Nephron progenitor cell (in vitro differentiated cells): ENCODE measurements around the gene DCAF10.

Source experiments
- DNase-seq: peaks from one replicate; pipeline ENCODE4 v3.0.0; 2021
- H3K27ac Mint-ChIP-seq: 2 replicates; pipeline ENCODE4 v1.8.0; 2021; ENCODE audit warnings: mild to moderate bottlenecking, moderate library complexity, mixed read lengths
- H3K27me3 Mint-ChIP-seq: 2 replicates; pipeline ENCODE4 v1.8.0; 2021; ENCODE audit warnings: mild to moderate bottlenecking, low read depth, mixed read lengths; ENCODE audit not compliant: poor library complexity
- H3K36me3 Mint-ChIP-seq: 2 replicates; pipeline ENCODE4 v1.8.0; 2021; ENCODE audit warnings: low read depth, mixed read lengths
- H3K4me1 Mint-ChIP-seq: 2 replicates; pipeline ENCODE4 v1.8.0; 2021; ENCODE audit warnings: mixed read lengths
- H3K4me3 Mint-ChIP-seq: 2 replicates; pipeline ENCODE4 v1.8.0; 2021; ENCODE audit warnings: mild to moderate bottlenecking, moderate library complexity, mixed read lengths
- H3K9me3 Mint-ChIP-seq: 2 replicates; pipeline ENCODE4 v1.8.0; 2021; ENCODE audit warnings: mild to moderate bottlenecking, moderate library complexity, mixed read lengths
- TF ChIP-seq, protein P1 (sequence below): fragments of 200-600 bp; sonication (generic); IDR thresholded peaks from 2 replicates; pipeline ENCODE4 v1.5.0; 2021; ENCODE audit warnings: antibody characterized with exemption

DCAF10 gene

GRCh38 chr9:37839496-37840461 lies 39.2 kb downstream of the DCAF10 start:
- Mint-ChIP-seq H3K27ac (peak overlapping the region; percentile 79), H3K9me3 (no peaks in the 10 kb centered on the region), H3K36me3 (peaks cover 10% of the 10 kb centered on the region), H3K4me3 (no peak overlapping the region), H3K27me3 (no peaks in the 10 kb centered on the region), H3K4me1 (no peaks in the 10 kb centered on the region)
- no peak for DNase-seq
- TF ChIP-seq, protein P1, sequence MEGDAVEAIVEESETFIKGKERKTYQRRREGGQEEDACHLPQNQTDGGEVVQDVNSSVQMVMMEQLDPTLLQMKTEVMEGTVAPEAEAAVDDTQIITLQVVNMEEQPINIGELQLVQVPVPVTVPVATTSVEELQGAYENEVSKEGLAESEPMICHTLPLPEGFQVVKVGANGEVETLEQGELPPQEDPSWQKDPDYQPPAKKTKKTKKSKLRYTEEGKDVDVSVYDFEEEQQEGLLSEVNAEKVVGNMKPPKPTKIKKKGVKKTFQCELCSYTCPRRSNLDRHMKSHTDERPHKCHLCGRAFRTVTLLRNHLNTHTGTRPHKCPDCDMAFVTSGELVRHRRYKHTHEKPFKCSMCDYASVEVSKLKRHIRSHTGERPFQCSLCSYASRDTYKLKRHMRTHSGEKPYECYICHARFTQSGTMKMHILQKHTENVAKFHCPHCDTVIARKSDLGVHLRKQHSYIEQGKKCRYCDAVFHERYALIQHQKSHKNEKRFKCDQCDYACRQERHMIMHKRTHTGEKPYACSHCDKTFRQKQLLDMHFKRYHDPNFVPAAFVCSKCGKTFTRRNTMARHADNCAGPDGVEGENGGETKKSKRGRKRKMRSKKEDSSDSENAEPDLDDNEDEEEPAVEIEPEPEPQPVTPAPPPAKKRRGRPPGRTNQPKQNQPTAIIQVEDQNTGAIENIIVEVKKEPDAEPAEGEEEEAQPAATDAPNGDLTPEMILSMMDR: no peak

DNA sequence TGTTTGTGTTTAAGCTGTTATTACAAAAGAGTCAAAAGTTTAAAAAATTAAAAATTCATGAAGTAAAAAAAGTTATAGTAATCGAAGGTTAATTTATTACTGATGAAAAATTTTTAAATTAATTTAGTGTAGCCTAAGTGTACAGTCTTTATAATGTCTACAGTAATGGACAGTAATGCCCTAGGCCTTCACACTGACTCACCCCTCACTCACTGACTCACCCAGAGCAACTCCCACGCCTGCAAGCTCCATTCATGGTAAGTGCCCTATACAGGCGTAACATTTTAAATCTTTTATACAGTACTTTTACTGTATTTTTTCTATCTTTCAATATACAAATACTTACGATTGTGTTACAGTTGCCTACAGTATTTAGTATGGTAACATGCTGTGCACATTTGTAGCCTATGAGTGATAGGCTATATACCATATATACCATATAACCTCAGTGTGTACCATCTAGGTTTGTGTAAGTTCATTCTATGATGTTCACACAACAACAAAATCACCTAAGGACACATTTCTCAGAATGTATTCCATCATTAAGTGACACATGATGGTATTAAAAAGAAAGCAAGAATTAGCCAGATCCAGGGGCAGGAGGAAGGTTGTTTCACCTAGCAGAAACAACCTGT lies 40.1 kb downstream of the DCAF10 start:
- Mint-ChIP-seq H3K4me1 (no peaks in the 10 kb centered on the region), H3K36me3 (peaks cover 18% of the 10 kb centered on the region), H3K27ac (no peak overlapping the region), H3K27me3 (no peaks in the 10 kb centered on the region), H3K4me3 (no peak overlapping the region), H3K9me3 (no peaks in the 10 kb centered on the region)
- TF ChIP-seq, protein P1: no peak
- DNase-seq: no peak

GRCh38 chr9:37852222-37852621 lies 51.6 kb downstream of the DCAF10 start:
- H3K4me3 Mint-ChIP-seq: no peak overlapping the region
- peaks cover 64% of the 10 kb centered on the region for H3K36me3 Mint-ChIP-seq
- no peaks in the 10 kb centered on the region for H3K9me3 Mint-ChIP-seq
- H3K4me1 Mint-ChIP-seq: no peaks in the 10 kb centered on the region
- H3K27ac Mint-ChIP-seq: no peak overlapping the region
- no peak for DNase-seq
- TF ChIP-seq, protein P1: no peak
- no peaks in the 10 kb centered on the region for H3K27me3 Mint-ChIP-seq

GRCh38 chr9:37856551-37856950 lies 56.0 kb downstream of the DCAF10 start:
- Mint-ChIP-seq H3K27me3 (no peaks in the 10 kb centered on the region), H3K4me1 (no peaks in the 10 kb centered on the region)
- TF ChIP-seq, protein P1: no peak

GRCh38 chr9:37859043-37859442 lies 58.4 kb downstream of the DCAF10 start:
- Mint-ChIP-seq H3K4me3 (no peak overlapping the region), H3K36me3 (peaks cover 40% of the 10 kb centered on the region), H3K27me3 (no peaks in the 10 kb centered on the region), H3K27ac (no peak overlapping the region), H3K4me1 (no peaks in the 10 kb centered on the region), H3K9me3 (no peaks in the 10 kb centered on the region)
- TF ChIP-seq, protein P1: no peak
- DNase-seq: no peak

More at GRCh38 chr9:37856551-37856950, 56.0 kb downstream of the DCAF10 start:
- Mint-ChIP-seq H3K4me3 (no peak overlapping the region), H3K36me3 (peaks cover 47% of the 10 kb centered on the region), H3K9me3 (no peaks in the 10 kb centered on the region), H3K27ac (no peak overlapping the region)
- no peak for DNase-seq
